CD4-positive, alpha-beta T cell treated with Interleukin-2 at 100 ng/mL for 4 hours (primary cell): Measurements from ENCODE around the gene RBPJ.
"Not testable (repeated sequence)": the region's sequence is repeated elsewhere in the genome, so short reads cannot be mapped to it uniquely, and the experiment has no call there.

Source experiments
- DNase-seq: peaks from one replicate; pipeline ENCODE4 v3.0.0-alpha.2; 2020; ENCODE audit warnings: low spot score

Gene RBPJ

GRCh38 chr4:26342328-26343037 lies 21.7 kb downstream of the RBPJ start:
- DNase-seq: no peak

- no peak for DNase-seq
Observed at GRCh38 chr4:26343038-26343398, 22.2 kb downstream of the RBPJ start.

- DNase-seq: no peak
Observed at GRCh38 chr4:26344901-26345564, 24.2 kb downstream of the RBPJ start.

GRCh38 chr4:26345565-26345938 lies 24.7 kb downstream of the RBPJ start:
- DNase-seq: no peak

- no peak for DNase-seq
Observed at GRCh38 chr4:26346203-26346620, 25.4 kb downstream of the RBPJ start.

DNA sequence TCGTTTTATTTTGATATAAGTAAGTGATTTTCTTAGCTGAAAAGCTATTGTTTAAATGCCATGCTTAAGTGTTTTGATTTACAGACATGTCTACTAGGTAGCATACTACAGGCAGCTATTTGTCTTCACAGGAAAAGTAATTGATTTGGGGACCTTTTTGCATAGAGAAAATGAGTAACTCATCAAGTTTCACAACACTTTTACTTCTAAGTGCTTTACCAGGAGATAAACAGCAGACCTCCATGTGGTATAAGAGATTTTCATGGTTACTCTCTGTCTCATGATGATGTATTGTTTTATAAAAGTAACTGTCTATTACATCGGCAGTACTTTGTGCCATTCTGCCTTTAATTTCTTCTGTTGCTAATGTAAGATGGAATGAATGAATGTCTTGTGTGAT lies 28.7 kb downstream of the RBPJ start:
- DNase-seq: no peak

GRCh38 chr4:26351685-26352084 lies 30.9 kb downstream of the RBPJ start:
- no peak for DNase-seq

DNA sequence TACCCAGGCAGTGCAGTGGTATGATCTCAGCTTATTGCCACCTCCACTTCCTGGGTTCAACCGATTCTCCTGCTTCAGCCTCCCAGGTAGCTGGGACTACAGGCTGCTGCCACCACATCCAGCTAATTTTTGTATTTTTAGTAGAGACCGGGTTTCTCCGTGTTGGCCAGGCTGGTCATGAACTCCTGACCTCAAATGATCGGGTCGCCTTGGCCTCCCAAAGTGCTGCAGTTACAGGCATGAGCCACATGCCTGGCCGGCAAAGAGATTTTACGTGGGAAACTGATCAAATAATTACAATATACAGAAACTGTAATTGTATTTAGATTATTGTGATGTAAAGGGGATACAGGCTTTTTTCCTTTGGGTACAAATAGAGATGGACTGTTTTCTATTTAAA lies 33.7 kb downstream of the RBPJ start:
- no peak for DNase-seq

DNA sequence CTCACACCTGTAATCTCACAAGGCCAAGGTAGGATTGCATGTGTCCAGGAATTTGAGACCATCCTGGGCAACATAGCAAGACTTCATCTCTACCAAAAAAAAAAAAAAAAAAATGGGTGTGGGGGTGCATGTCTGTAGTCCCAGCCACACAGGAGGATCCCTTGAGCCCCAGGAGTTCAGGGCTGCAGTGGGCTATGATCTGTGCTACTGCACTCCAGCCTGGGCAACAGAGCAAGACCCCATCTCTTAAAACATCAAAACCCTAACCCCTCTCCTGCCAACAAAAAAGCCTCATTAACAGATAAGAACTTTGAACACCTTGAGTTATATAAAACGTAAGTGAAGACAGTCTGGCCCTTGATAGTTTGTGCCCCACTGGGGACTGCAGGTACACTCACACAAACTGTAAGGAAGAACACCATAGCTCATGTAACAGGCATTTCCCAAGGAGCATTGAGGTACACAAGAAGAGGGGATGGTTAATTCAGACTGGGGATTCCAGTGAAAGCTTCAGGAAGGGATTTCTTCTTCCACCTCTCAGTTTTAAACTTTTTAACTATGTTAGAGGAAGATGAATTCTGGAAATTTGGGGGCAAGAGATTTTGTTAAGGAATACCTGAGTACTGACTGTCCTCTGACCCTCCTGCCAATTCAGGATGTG lies 34.7 kb downstream of the RBPJ start:
- DNase-seq: no peak

GRCh38 chr4:26356081-26356501 lies 35.3 kb downstream of the RBPJ start:
- no peak for DNase-seq

DNA sequence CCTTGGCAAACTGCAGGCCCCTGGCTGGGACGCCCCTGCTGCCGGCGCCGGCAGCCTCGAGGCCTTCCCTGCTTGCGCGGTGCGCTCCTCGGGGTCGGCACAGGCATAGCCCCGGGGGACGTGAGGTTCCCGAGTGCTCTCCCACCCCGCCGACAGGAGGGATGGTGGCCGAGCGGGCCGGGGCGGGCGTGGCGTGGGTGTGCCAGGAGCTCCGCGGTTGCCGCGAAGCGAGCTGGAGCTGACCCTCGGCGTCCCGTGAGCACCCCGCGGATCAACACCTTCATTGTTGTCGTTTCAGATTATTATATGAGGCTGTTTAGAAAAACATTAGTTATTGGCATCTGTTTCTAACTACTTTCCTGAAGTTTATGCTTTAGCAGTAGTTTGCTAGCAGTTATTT lies 38.7 kb downstream of the RBPJ start:
- not testable (repeated sequence) for DNase-seq

DNA sequence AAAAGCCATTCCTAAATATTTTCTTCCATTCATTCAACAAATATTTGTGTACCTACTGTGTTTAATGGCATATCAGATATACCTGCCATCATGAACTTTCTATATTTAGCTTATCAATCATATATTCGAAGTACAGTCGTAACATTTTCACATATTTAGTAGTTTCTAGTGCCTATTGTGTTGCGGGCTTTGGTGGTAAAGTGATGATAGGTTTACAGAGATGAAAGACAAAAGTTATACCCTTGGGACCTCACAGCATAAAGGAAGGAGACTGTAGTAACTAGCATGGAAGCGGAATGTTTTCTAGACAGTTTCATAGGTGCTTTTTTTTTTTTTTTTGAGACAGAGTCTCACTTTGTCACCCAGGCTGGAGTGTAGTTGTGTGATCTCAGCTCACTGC lies 39.5 kb downstream of the RBPJ start:
- no peak for DNase-seq

- DNase-seq: no peak
Observed at GRCh38 chr4:26360864-26361263, 40.0 kb downstream of the RBPJ start.

DNA sequence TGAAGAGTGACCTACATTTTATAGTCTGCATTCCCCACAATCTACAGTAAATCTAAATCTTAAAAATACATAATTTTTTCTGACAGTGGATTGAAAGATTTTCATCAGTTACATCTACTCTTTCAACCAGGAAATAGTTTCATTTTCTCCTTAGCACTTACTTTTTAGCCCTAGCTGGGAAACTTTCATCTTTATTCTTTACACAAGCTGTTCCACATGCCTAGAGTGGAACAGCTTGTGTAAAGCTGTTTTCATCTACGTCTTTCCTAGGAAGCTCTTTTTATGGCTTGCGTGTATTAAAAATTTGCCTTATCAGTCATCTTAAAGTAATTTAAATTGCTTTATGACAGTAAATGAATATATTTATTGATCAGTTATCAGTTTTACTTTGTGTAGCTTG lies 40.5 kb downstream of the RBPJ start:
- DNase-seq: no peak

DNA sequence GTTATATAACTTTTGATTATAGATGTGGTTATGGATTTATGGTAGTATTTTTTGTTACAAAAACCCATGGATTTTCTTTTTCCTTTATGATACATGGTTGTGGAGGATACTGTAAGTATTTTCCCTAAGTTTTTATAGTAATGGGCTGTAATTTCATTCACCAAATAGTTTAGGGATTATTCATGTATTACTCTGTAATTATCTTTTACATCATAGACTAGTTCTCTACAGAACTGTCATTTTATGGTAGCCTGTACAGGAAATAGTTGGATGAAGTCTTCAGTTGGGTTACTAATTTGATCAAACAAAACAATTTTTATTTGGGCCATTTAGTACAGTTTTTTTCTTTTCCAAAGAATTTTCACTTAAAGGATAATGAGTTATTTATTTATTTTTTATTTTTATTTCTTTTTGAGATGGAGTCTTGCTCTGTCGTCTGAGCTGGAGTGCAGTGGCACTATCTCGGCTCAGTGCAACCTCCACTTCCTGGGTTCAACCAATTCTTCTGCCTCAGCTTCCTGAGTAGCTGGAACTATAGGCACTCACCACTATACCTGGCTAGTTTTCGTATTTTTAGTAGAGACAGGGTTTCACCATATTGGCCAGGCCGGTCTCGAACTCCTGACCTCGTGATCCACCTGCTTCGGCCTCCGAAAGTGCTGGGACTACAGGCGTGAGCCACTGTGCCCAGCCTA lies 42.1 kb downstream of the RBPJ start:
- no peak for DNase-seq

- DNase-seq: no peak
Observed at GRCh38 chr4:26365537-26366150, 44.8 kb downstream of the RBPJ start.

- no peak for DNase-seq
Observed at GRCh38 chr4:26367811-26368210, 47.0 kb downstream of the RBPJ start.

DNA sequence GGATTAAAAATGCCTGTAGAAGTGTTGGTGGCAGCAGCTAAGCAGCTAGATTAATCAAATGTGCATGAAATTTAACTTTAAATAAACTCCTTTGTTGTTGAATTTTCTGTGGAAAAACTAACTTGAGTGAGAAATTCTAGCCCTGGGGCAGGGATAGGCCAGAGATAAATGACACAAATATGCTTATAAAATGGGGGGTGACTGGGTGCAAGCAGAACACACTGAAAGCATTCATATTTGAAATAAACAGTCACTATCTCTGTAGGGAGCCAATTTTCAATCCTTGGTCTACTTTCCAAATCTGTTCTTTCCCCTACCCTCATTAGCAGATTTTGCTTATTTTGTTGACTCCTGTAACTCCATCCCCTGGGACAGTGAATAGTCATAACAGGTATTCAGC lies 47.9 kb downstream of the RBPJ start:
- no peak for DNase-seq

- no peak for DNase-seq
Observed at GRCh38 chr4:26369132-26369531, 48.3 kb downstream of the RBPJ start.

DNA sequence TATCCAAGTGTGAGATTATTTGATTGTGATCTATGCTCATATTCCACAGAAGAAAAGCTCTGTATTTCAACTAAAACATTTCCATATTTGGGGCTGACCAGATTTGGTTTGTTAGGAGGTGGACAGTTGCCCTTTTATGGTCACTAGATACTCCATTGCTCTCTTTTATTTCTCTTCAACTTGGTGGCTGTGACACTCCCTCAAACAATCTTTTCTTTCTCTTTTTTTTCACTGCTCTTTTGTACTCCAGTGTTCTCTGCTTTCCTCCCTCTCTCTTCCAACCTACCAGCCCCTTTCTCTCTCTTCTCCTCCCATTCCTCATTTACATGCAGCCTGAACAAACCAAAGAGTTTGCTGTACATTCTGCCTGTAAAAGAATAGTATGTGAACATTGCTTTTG lies 48.8 kb downstream of the RBPJ start:
- no peak for DNase-seq

GRCh38 chr4:26372076-26372475 lies 51.3 kb downstream of the RBPJ start:
- no peak for DNase-seq

DNA sequence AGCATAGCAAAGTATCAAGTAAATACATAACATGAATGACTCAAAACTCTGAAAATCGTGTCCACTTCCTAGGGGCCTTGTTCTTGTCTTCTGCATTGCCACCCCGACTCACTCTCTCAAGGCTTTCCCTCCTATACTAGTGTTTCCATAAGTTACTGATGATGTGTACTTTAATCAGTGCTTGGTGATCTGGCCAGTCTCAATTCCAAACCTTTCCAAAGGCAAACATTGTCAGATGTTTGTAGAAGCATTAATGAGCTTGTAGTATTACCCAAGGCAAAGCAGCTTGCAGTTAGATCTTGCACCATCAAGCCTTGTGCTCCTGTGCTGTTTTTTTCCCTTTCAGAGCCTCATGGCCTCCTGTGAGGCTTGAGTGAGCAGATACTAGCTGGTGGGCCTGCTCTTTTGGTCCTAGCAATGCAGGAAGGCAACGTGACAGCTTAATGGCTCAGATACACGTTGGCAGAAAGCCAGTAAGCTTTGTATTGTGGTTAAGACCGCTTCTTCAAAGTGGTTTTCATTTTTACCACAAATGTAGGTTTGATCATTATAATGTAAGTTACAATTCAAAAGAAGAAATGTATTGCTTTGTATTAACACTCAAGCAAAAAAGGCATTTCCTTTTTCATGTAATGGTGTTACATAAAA lies 51.8 kb downstream of the RBPJ start:
- DNase-seq: peak; percentile 84
